HEK293T (cell line): ENCODE results near the gene BRD2.

Experiments used
- CTCF ChIA-PET: fragments of 350-600 bp; formaldehyde crosslinking; extraction: SDS; loops from one replicate; lab custom pipeline; 2021; ENCODE audit warnings: antibody characterized with exemption, inconsistent platforms; lab: Yijun Ruan, JAX
- POLR2A ChIA-PET: fragments of 350-600 bp; formaldehyde crosslinking; extraction: SDS; loops from one replicate; lab custom pipeline; 2020; ENCODE audit warnings: antibody characterized with exemption, inconsistent platforms; lab: Yijun Ruan, JAX
- DNase-seq: peaks from one replicate; pipeline ENCODE4 v3.0.0; 2012; ENCODE audit warnings: mixed read lengths; ENCODE audit errors: extremely low spot score
- ARNT ChIP-seq: fragments of 450-650 bp; IDR thresholded peaks from 2 replicates; pipeline ENCODE4 v1.6.1; 2017; ENCODE audit warnings: mild to moderate bottlenecking
- BHLHE40 ChIP-seq: fragments of 450-650 bp; IDR thresholded peaks from 2 replicates; pipeline ENCODE4 v1.6.1; 2016; ENCODE audit warnings: mild to moderate bottlenecking, moderate library complexity, borderline replicate concordance
- CTBP1 ChIP-seq: fragments of 450-650 bp; IDR thresholded peaks from 2 replicates; pipeline ENCODE4 v1.6.1; 2016; ENCODE audit warnings: borderline replicate concordance
- ELF4 ChIP-seq: fragments of 450-650 bp; IDR thresholded peaks from 2 replicates; pipeline ENCODE4 v1.6.1; 2017; ENCODE audit warnings: antibody characterized with exemption
- FOXA1 ChIP-seq: fragments of 450-650 bp; IDR thresholded peaks from 2 replicates; pipeline ENCODE4 v1.6.1; 2016; ENCODE audit warnings: mild to moderate bottlenecking
- FOXK2 ChIP-seq: fragments of 450-650 bp; IDR thresholded peaks from 2 replicates; pipeline ENCODE4 v1.6.1; 2016; ENCODE audit warnings: mild to moderate bottlenecking
- FOXM1 ChIP-seq: fragments of 450-650 bp; IDR thresholded peaks from 2 replicates; pipeline ENCODE4 v1.6.1; 2017; ENCODE audit warnings: mild to moderate bottlenecking, borderline replicate concordance
- HDGF ChIP-seq: fragments of 450-650 bp; IDR thresholded peaks from 2 replicates; pipeline ENCODE4 v1.6.1; 2017; ENCODE audit warnings: antibody characterized with exemption, borderline replicate concordance
- L3MBTL2 ChIP-seq: fragments of 450-650 bp; conservative IDR thresholded peaks from 2 replicates; pipeline ENCODE4 v1.6.1; 2016; ENCODE audit warnings: mild to moderate bottlenecking
- LEF1 ChIP-seq: fragments of 450-650 bp; IDR thresholded peaks from 2 replicates; pipeline ENCODE4 v1.6.1; 2017; ENCODE audit warnings: mild to moderate bottlenecking, borderline replicate concordance
- NFRKB ChIP-seq: fragments of 450-650 bp; IDR thresholded peaks from 2 replicates; pipeline ENCODE4 v1.6.1; 2016; ENCODE audit warnings: mild to moderate bottlenecking, moderate library complexity
- PKNOX1 ChIP-seq: fragments of 450-650 bp; IDR thresholded peaks from 2 replicates; pipeline ENCODE4 v1.6.1; 2016
- SP1 ChIP-seq: fragments of 450-650 bp; IDR thresholded peaks from 2 replicates; pipeline ENCODE4 v1.6.1; 2017
- SUZ12 ChIP-seq: fragments of 450-650 bp; IDR thresholded peaks from 2 replicates; pipeline ENCODE4 v1.6.1; 2016; ENCODE audit warnings: mild to moderate bottlenecking
- TARDBP ChIP-seq: fragments of 450-650 bp; IDR thresholded peaks from 2 replicates; pipeline ENCODE4 v1.6.1; 2016
- ZNF384 ChIP-seq: fragments of 450-650 bp; IDR thresholded peaks from 2 replicates; pipeline ENCODE4 v1.6.1; 2016

The BRD2 gene

GRCh38 chr6:33024521-33024920, 56.1 kb downstream of the BRD2 start:
- CTCF ChIA-PET, result no interaction called here

DNA sequence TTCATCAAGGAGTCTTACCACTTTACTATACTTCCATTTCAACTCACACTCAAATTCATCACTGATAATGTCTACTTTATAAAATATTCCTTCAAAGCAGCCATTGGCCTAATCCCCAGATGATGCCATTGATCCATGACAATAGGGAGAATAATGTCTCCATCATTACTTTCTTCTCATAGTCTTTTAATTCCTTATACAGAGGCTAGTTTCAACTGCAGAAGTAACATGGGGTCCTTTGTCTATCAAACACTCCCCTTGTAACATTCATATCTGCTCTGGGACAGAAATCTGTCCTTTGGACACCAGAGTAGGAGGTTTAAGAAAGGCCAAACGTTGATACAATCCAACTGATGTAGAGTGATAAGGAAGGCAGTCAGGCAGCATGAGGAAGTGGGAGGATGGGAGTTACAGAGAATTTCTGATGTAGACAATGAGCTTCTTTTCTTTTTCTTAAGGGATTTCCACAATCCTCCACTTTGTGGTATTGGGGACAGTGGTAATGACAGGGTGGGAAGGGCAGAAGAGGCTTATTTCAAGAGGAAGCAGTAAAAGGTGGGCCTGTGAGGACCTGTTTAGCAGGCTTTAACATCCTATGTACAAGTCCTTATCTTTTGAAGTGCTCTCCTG, 59.9 kb downstream of the BRD2 start:
- TF ChIP-seq PKNOX1, result no peak
- TF ChIP-seq ZNF384, result no peak
- TF ChIP-seq FOXA1, result no peak
- TF ChIP-seq SP1, result no peak
- TF ChIP-seq TARDBP, result no peak
- no peak for TF ChIP-seq ARNT
- no peak for TF ChIP-seq HDGF
- no peak for TF ChIP-seq LEF1
- no peak for TF ChIP-seq L3MBTL2
- TF ChIP-seq CTBP1, result no peak
- TF ChIP-seq ELF4, result no peak
- TF ChIP-seq FOXM1, result no peak
- no peak for TF ChIP-seq NFRKB
- no peak for TF ChIP-seq FOXK2
- TF ChIP-seq SUZ12, result no peak
- ChIA-PET POLR2A (no interaction called here), CTCF (interaction anchor here (1.1 kb wide), 1 partner anchor 14 kb away, joined by 3 read pairs; no protein-coding TSS in a partner anchor)
- DNase-seq, result no peak

More at GRCh38 chr6:33024521-33024920, 56.1 kb downstream of the BRD2 start:
- no peak for TF ChIP-seq ELF4
- no peak for TF ChIP-seq HDGF
- TF ChIP-seq CTBP1, result no peak
- no peak for TF ChIP-seq BHLHE40
- no peak for TF ChIP-seq ZNF384
- TF ChIP-seq FOXK2, result no peak
- no peak for TF ChIP-seq SP1
- TF ChIP-seq FOXM1, result no peak
- no peak for TF ChIP-seq NFRKB
- no peak for TF ChIP-seq LEF1
- TF ChIP-seq SUZ12, result no peak
- no peak for TF ChIP-seq TARDBP
- no peak for TF ChIP-seq PKNOX1
- no peak for TF ChIP-seq ARNT
- TF ChIP-seq L3MBTL2, result no peak
- TF ChIP-seq FOXA1, result no peak
- POLR2A ChIA-PET, result no interaction called here
- DNase-seq, result no peak

DNA sequence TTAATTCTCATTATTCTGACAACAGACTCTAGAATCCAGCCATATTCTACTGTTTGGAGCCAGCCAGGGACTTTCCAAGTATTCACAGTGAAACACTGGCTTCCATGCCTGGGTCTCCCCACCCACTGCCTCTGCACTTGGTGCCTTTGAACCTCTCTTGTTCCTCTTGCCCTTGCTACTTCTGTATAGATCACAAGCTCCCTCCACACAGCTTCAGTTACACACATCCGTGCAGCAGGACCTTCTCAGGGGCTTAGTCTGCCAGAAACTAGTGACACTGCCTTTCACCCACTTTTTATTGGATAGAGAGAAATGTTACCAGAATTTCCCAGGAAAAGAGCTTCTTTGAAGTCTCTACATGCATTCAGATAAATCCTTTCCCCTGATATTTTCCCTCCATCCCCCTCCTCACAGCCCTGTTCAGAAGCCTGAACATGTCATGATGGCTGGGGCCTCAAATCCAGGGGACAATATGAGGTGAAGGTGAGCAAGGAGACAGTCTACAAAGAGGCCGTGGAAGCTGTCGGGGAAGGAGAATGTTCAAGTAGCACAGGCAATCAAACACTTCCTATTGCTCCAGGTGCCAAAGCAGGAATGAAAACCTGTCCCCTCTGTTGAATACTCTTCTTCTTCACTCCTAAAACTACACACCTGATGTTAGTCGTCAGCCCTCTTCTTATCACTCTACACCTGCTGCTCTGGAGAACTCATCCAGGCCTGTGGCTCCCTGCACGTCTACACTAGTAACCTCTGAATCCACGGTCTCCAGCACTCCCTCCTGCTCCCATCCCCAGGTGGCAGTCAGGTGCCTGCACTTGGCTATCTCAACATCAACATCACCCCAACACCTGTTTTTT, 61.2 kb downstream of the BRD2 start:
- ChIA-PET CTCF (no interaction called here), POLR2A (no interaction called here)
- DNase-seq, result no peak
- TF ChIP-seq FOXK2, result no peak
- no peak for TF ChIP-seq L3MBTL2
- TF ChIP-seq PKNOX1, result no peak
- TF ChIP-seq HDGF, result no peak
- TF ChIP-seq SUZ12, result no peak
- no peak for TF ChIP-seq ELF4
- TF ChIP-seq TARDBP, result no peak
- TF ChIP-seq SP1, result no peak
- no peak for TF ChIP-seq ARNT
- no peak for TF ChIP-seq NFRKB
- TF ChIP-seq FOXM1, result no peak
- TF ChIP-seq LEF1, result no peak
- TF ChIP-seq BHLHE40, result no peak
- TF ChIP-seq FOXA1, result no peak
- no peak for TF ChIP-seq ZNF384
- no peak for TF ChIP-seq CTBP1

GRCh38 chr6:33030245-33030644, 61.9 kb downstream of the BRD2 start:
- CTCF ChIA-PET, result no interaction called here
- POLR2A ChIA-PET, result no interaction called here

More at GRCh38 chr6:33030245-33030644, 61.9 kb downstream of the BRD2 start:
- no peak for TF ChIP-seq L3MBTL2
- no peak for TF ChIP-seq TARDBP
- no peak for TF ChIP-seq LEF1
- TF ChIP-seq HDGF, result no peak
- no peak for TF ChIP-seq CTBP1
- TF ChIP-seq FOXM1, result no peak
- no peak for TF ChIP-seq ZNF384
- TF ChIP-seq SUZ12, result no peak
- no peak for TF ChIP-seq BHLHE40
- no peak for TF ChIP-seq PKNOX1
- no peak for TF ChIP-seq ARNT
- no peak for TF ChIP-seq SP1
- no peak for TF ChIP-seq ELF4
- TF ChIP-seq FOXK2, result no peak
- no peak for DNase-seq
